ENCODE measurements around the gene ZNF43. TPM values are rescaled to one million over a fixed set of nuclear protein-coding genes. Genes with fewer than 3 reads are reported as not detected.
"Not testable (repeated sequence)": the region's sequence is repeated elsewhere in the genome, so short reads cannot be mapped to it uniquely, and the experiment has no call there.

Gene ZNF43
- total RNA-seq, 1 experiment from 2014 or later: 0.34 TPM

GRCh38 chr19:21808400-21809000 is 27.5 kb downstream of the ZNF43 start:
- H3K79me2 ChIP-seq (ENCODE audit: insufficient read depth, low read length); DNase-seq (ENCODE audit: low read depth, low spot score); H3K4me2 ChIP-seq (ENCODE audit: low read length); H3K36me3 ChIP-seq (ENCODE audit: control insufficient read depth in 1 of 2, insufficient read depth in 2 of 2, low read length in 2 of 2); CTCF ChIA-PET; H2AFZ ChIP-seq (ENCODE audit: low read depth, low read length, poor library complexity, severe bottlenecking); H4K20me1 ChIP-seq (ENCODE audit: insufficient read depth); H3K4me1 ChIP-seq (ENCODE audit: control insufficient read depth in 1 of 2, insufficient read depth in 2 of 2, low read length in 2 of 2); BruUV-seq (replicated peaks); RAD21 ChIA-PET (ENCODE audit: low non-redundant PET in 1 of 2, low total read pairs in 2 of 2, uncharacterized antibody in 2 of 2, unreplicated experiment in 2 of 2); H3K27ac ChIP-seq (ENCODE audit: low read depth, low read length); POLR2A ChIA-PET; ATAC-seq; H3K9me2 ChIP-seq (ENCODE audit: insufficient read depth); H3K4me3 ChIP-seq (replicated peaks in 1 of 2; ENCODE audit: low read depth in 1 of 2, low read length in 2 of 2); H3K9ac ChIP-seq (ENCODE audit: low read length); H3K27me3 ChIP-seq (ENCODE audit: insufficient read depth, low read length); intact Hi-C loops (cut with micrococcal nuclease): not testable (repeated sequence)
- peaks cover 20 to 23% of the 10 kb centered on the region in 2 experiments; a peak in 3 of 4 replicates for H3K9me3 ChIP-seq (ENCODE audit: control insufficient read depth in 1 of 2, insufficient read depth in 1 of 2, low read depth in 1 of 2, low read length in 2 of 2)
- TF ChIP-seq ZNF274 (IDR thresholded peaks at IDR 0.05; ENCODE audit: low read depth, low read length): peak; percentile 46; the same call in 1 of the 2 replicates

DNA sequence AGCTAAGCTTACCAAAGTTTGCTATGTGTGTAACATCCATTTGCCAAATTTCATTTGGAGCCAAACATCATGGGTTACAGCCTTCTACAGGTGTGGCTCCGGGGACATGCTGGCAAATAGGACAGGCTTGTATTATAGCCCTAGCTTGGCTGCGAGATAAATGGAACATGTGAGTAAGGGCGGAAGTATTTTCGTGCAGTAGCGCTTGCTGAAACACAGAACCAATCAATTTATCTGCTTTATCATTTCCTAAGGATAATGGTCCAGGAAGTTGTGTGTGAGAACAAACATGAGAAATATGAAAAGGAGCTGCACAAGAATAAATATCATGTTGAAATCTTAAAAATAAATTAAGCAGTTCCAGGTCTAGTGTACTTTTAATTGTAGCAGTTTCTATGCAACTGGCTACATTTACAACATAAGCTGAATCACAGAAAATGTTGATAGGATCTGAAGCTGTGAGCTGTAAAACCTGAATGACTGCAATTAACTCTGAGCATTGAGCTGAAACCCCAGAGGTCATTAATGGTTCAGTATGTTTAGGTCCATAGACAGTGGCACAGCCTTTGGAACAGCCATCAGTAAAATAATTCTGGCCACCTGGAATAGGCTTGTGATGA is 46.4 kb downstream of the ZNF43 start:
- H3K27ac ChIP-seq (ENCODE audit: low read depth, low read length): no peak overlapping the region
- no peaks in the 10 kb centered on the region for H3K36me3 ChIP-seq (ENCODE audit: control insufficient read depth in 1 of 2, insufficient read depth in 2 of 2, low read length in 2 of 2)
- intact Hi-C loops (cut with micrococcal nuclease): no loop called here
- BruUV-seq (replicated peaks): no TSS peak
- POLR2A ChIA-PET: no interaction called here
- H4K20me1 ChIP-seq (ENCODE audit: insufficient read depth): no peaks in the 10 kb centered on the region
- no peak overlapping the region for H3K4me2 ChIP-seq (ENCODE audit: low read length)
- peaks cover 13 to 20% of the 10 kb centered on the region in 2 experiments; a peak in 2 of 4 replicates for H3K9me3 ChIP-seq (ENCODE audit: control insufficient read depth in 1 of 2, insufficient read depth in 1 of 2, low read depth in 1 of 2, low read length in 2 of 2)
- no peak overlapping the region for H3K4me3 ChIP-seq (replicated peaks in 1 of 2; ENCODE audit: low read depth in 1 of 2, low read length in 2 of 2)
- DNase-seq (ENCODE audit: low read depth, low spot score) (no peak), ATAC-seq (no peak)
- H3K4me1 ChIP-seq (ENCODE audit: control insufficient read depth in 1 of 2, insufficient read depth in 2 of 2, low read length in 2 of 2): no peaks in the 10 kb centered on the region
- H2AFZ ChIP-seq (ENCODE audit: low read depth, low read length, poor library complexity, severe bottlenecking): no peak overlapping the region
- H3K79me2 ChIP-seq (ENCODE audit: insufficient read depth, low read length): no peaks in the 10 kb centered on the region
- no peaks in the 10 kb centered on the region for H3K9me2 ChIP-seq (ENCODE audit: insufficient read depth)
- RAD21 ChIA-PET (ENCODE audit: low non-redundant PET in 1 of 2, low total read pairs in 2 of 2, uncharacterized antibody in 2 of 2, unreplicated experiment in 2 of 2): no interaction called here
- no peak overlapping the region for H3K9ac ChIP-seq (ENCODE audit: low read length)
- CTCF ChIA-PET: no interaction called here
- H3K27me3 ChIP-seq (ENCODE audit: insufficient read depth, low read length): no peaks in the 10 kb centered on the region
- TF ChIP-seq FOSL1 (IDR thresholded peaks at IDR 0.05; ENCODE audit: low read depth) (no peak), RAD21 (IDR thresholded peaks at IDR 0.05; ENCODE audit: low read depth) (no peak), ZFX (IDR thresholded peaks at IDR 0.05) (no peak), SP1 (IDR thresholded peaks at IDR 0.05; ENCODE audit: low read depth) (no peak), EGR1 (IDR thresholded peaks at IDR 0.05; ENCODE audit: low read depth) (no peak), POLR2A (IDR thresholded peaks at IDR 0.05; ENCODE audit: borderline replicate concordance, extremely low read depth, insufficient read depth, insufficient read length) (no peak), SRF (IDR thresholded peaks at IDR 0.05; ENCODE audit: low read depth) (no peak), CEBPB (IDR thresholded peaks at IDR 0.05; ENCODE audit: low read depth) (no peak), YY1 (IDR thresholded peaks at IDR 0.05; ENCODE audit: extremely low read depth, insufficient replicate concordance, low read depth, low read length) (no peak), ATF3 (IDR thresholded peaks at IDR 0.05) (no peak), EZH2phosphoT487 (IDR thresholded peaks at IDR 0.05; ENCODE audit: borderline replicate concordance) (no peak), CBX3 (IDR thresholded peaks at IDR 0.05; ENCODE audit: low read depth) (no peak), ZNF274 (IDR thresholded peaks at IDR 0.05; ENCODE audit: low read depth, low read length) (no peak), POLR2AphosphoS5 (IDR thresholded peaks at IDR 0.05; ENCODE audit: low read depth, low read length) (no peak), SIN3A (IDR thresholded peaks at IDR 0.05; ENCODE audit: low read depth) (no peak), EZH2 (IDR thresholded peaks at IDR 0.05) (no peak)
- TF ChIP-seq, protein P1, sequence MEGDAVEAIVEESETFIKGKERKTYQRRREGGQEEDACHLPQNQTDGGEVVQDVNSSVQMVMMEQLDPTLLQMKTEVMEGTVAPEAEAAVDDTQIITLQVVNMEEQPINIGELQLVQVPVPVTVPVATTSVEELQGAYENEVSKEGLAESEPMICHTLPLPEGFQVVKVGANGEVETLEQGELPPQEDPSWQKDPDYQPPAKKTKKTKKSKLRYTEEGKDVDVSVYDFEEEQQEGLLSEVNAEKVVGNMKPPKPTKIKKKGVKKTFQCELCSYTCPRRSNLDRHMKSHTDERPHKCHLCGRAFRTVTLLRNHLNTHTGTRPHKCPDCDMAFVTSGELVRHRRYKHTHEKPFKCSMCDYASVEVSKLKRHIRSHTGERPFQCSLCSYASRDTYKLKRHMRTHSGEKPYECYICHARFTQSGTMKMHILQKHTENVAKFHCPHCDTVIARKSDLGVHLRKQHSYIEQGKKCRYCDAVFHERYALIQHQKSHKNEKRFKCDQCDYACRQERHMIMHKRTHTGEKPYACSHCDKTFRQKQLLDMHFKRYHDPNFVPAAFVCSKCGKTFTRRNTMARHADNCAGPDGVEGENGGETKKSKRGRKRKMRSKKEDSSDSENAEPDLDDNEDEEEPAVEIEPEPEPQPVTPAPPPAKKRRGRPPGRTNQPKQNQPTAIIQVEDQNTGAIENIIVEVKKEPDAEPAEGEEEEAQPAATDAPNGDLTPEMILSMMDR (IDR thresholded peaks at IDR 0.05 in 2 of 3, conservative IDR thresholded peaks at IDR 0.05 in 1 of 3; ENCODE audit: borderline replicate concordance in 1 of 3, insufficient read depth in 1 of 3, low read depth in 2 of 3, low read length in 2 of 3): no peak
- TF ChIP-seq, protein P2, sequence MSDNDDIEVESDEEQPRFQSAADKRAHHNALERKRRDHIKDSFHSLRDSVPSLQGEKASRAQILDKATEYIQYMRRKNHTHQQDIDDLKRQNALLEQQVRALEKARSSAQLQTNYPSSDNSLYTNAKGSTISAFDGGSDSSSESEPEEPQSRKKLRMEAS (IDR thresholded peaks at IDR 0.05): no peak

Measured in HCT116 (cell line).